Neutrophil (primary cell): Measurements from ENCODE around the gene ASTN2.

Experiments used
- H3K27ac ChIP-seq: fragments of 200-600 bp; sonication (generic); 2 replicates; pipeline ENCODE4 v1.5.1; 2016; ENCODE audit warnings: mild to moderate bottlenecking, moderate library complexity
- H3K27me3 ChIP-seq: fragments of 200-600 bp; sonication (generic); 2 replicates; pipeline ENCODE4 v1.6.0; 2016; ENCODE audit warnings: mild to moderate bottlenecking
- H3K36me3 ChIP-seq: fragments of 200-600 bp; sonication (generic); 2 replicates; pipeline ENCODE4 v1.5.1; 2017
- H3K4me1 ChIP-seq, 2 experiments: fragments of 200-600 bp in 1 of 2; sonication (generic) in 1 of 2; 1 replicate in 1 of 2; 2 replicates in 1 of 2; pipeline versions ENCODE4 v1.5.1 to v1.6.1; 2013 to 2016; ENCODE audit warnings: low read depth in 1 of 2, low read length in 1 of 2, mild to moderate bottlenecking in 1 of 2, moderate library complexity in 1 of 2; ENCODE audit not compliant: control insufficient read depth in 1 of 2, insufficient read depth in 1 of 2
- H3K4me3 ChIP-seq, 2 experiments: fragments of 200-600 bp in 1 of 2; sonication (generic) in 1 of 2; 1 replicate in 1 of 2; 2 replicates in 1 of 2; pipeline ENCODE4 v1.5.1; 2013 to 2016; ENCODE audit warnings: low read depth in 1 of 2, low read length in 1 of 2, mild to moderate bottlenecking in 1 of 2, moderate library complexity in 1 of 2
- H3K9me3 ChIP-seq: fragments of 200-600 bp; sonication (generic); 2 replicates; pipeline ENCODE4 v1.5.1; 2016
- CTCF ChIP-seq: fragments of 200-600 bp; sonication (generic); IDR thresholded peaks from 2 replicates; pipeline ENCODE4 v1.5.1; 2016; ENCODE audit warnings: antibody characterized with exemption

Gene ASTN2

GRCh38 chr9:116700279-116700678, 714.6 kb downstream of the ASTN2 start:
- H3K27ac ChIP-seq, result no peak overlapping the region
- no peaks in the 10 kb centered on the region for H3K4me1 ChIP-seq
- H3K4me3 ChIP-seq, result no peak overlapping the region
- H3K9me3 ChIP-seq, result no peaks in the 10 kb centered on the region
- no peaks in the 10 kb centered on the region for H3K36me3 ChIP-seq
- H3K27me3 ChIP-seq, result no peaks in the 10 kb centered on the region
- TF ChIP-seq CTCF, result no peak

GRCh38 chr9:116697887-116698286, 717.0 kb downstream of the ASTN2 start:
- H3K27ac ChIP-seq, result no peak overlapping the region
- H3K9me3 ChIP-seq, result no peaks in the 10 kb centered on the region
- no peak for TF ChIP-seq CTCF
- H3K4me3 ChIP-seq, result no peak overlapping the region
- H3K27me3 ChIP-seq, result no peaks in the 10 kb centered on the region
- H3K4me1 ChIP-seq, result no peaks in the 10 kb centered on the region
- H3K36me3 ChIP-seq, result no peaks in the 10 kb centered on the region

GRCh38 chr9:116697362-116697761, 717.5 kb downstream of the ASTN2 start:
- no peak for TF ChIP-seq CTCF
- H3K27ac ChIP-seq, result no peak overlapping the region
- no peaks in the 10 kb centered on the region for H3K9me3 ChIP-seq
- no peaks in the 10 kb centered on the region for H3K4me1 ChIP-seq
- no peak overlapping the region for H3K4me3 ChIP-seq
- no peaks in the 10 kb centered on the region for H3K27me3 ChIP-seq
- H3K36me3 ChIP-seq, result no peaks in the 10 kb centered on the region

- TF ChIP-seq CTCF, result no peak
- Histone ChIP-seq H3K4me3 (no peak overlapping the region), H3K27me3 (no peaks in the 10 kb centered on the region), H3K27ac (no peak overlapping the region), H3K36me3 (no peaks in the 10 kb centered on the region), H3K4me1 (no peaks in the 10 kb centered on the region), H3K9me3 (no peaks in the 10 kb centered on the region)
Measured at GRCh38 chr9:116695438-116695837, 719.4 kb downstream of the ASTN2 start.

GRCh38 chr9:116694785-116695291, 720.0 kb downstream of the ASTN2 start:
- no peaks in the 10 kb centered on the region for H3K36me3 ChIP-seq
- TF ChIP-seq CTCF, result no peak
- H3K27me3 ChIP-seq, result no peaks in the 10 kb centered on the region
- no peaks in the 10 kb centered on the region for H3K9me3 ChIP-seq
- H3K4me3 ChIP-seq, result no peak overlapping the region
- H3K27ac ChIP-seq, result no peak overlapping the region
- H3K4me1 ChIP-seq, result no peaks in the 10 kb centered on the region

- Histone ChIP-seq H3K27me3 (peaks cover 16% of the 10 kb centered on the region), H3K9me3 (no peaks in the 10 kb centered on the region), H3K4me3 (no peak overlapping the region), H3K4me1 (no peaks in the 10 kb centered on the region), H3K36me3 (no peaks in the 10 kb centered on the region), H3K27ac (no peak overlapping the region)
- TF ChIP-seq CTCF, result no peak
Measured at GRCh38 chr9:116693233-116693731, 721.6 kb downstream of the ASTN2 start.
